Measurements from ENCODE around the gene INTS1.

DNA sequence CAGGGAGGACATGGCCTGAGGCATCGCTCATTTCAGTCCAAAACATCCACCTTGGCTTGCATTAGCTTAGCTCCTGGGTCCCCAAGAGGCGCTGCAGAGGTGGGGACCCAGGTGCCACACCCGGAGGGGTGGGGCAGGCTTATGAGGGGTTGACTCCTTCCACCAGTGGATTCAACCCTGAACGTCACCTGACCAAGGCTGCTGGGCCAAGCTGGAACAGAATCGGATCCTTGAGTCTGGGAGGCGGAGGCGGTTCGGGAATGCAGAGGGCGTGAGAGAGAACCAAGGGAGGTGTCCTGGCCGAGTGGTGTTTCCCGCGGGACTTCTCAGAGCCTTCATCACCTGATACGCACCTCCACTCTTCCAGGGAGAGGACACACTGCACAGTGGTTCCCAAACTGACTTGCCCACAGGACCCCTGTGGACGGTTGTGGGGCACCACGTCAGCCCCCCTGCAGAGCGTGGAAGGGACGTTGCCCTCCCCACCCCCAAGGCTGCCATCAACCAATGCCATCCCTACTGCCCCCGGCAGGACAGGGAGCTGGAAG, 40.4 kb downstream of the INTS1 start:
- TF ChIP-seq, protein P1, sequence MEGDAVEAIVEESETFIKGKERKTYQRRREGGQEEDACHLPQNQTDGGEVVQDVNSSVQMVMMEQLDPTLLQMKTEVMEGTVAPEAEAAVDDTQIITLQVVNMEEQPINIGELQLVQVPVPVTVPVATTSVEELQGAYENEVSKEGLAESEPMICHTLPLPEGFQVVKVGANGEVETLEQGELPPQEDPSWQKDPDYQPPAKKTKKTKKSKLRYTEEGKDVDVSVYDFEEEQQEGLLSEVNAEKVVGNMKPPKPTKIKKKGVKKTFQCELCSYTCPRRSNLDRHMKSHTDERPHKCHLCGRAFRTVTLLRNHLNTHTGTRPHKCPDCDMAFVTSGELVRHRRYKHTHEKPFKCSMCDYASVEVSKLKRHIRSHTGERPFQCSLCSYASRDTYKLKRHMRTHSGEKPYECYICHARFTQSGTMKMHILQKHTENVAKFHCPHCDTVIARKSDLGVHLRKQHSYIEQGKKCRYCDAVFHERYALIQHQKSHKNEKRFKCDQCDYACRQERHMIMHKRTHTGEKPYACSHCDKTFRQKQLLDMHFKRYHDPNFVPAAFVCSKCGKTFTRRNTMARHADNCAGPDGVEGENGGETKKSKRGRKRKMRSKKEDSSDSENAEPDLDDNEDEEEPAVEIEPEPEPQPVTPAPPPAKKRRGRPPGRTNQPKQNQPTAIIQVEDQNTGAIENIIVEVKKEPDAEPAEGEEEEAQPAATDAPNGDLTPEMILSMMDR (IDR thresholded peaks at IDR 0.05): no peak
- TF ChIP-seq POLR2A (IDR thresholded peaks at IDR 0.05): no peak
- TF ChIP-seq POLR2AphosphoS5 (IDR thresholded peaks at IDR 0.05): no peak
- TF ChIP-seq EP300 (IDR thresholded peaks at IDR 0.05; ENCODE audit: low read depth): no peak

Data from transverse colon (tissue), 4 donors.